HG02610 (cell line): ENCODE results near the gene BMP2K.

Experiments
- ATAC-seq: cut with Tn5 transposase; IDR thresholded peaks from one replicate; pipeline ENCODE4 v1.9.1; 2021; ENCODE audit warnings: mild to moderate bottlenecking, moderate library complexity; ENCODE audit not compliant: unreplicated experiment

Gene BMP2K

DNA sequence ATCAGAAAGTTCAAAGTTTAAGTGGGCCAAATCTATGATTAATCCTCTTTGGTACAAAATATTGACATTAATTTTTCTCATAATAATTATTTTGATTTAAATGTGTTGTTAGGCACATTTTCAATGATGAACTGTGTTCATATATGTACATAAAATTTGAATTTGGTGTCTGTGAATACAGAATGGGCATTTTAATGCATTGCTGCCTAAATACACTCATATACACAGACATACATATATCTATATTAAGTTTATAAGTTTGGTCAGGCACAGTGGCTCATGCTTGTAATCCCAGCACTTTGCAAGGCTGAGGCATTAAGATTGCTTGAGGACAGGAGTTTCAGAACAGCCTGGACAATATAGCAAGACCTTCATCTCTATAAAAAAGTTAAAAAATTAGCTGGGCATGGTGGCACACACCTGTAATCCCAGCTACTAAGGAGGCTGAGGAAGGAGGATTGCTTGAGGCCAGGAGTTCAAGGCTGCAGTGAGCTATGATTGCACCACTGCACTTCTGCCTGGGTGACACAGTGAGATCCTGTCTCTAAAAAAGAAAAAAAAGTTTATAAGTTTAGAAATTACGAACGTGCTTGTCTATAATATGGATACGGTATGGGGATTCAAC is 12.3 kb upstream of the BMP2K start:
- ATAC-seq = no peak

DNA sequence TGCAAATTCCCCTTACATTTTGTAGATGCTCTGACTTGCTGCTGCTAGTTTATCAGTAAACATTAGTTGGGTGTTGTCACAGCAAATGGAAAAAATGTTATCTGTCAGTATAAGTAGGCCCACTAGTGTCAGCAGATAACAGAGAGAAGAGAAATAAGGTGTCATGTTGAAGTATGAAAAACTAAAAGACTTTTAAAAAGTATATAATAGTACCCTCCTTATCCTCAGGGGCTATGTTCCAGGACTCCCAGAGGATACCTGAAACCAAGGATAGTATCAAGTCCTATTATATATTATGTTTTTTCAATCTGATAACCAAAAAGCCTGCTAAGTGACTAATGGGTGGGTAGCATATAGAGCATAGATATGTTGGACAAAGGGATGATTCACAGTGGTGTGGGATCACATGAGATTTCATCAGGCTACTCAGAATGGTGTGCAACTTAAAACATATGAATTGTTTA is 11.6 kb upstream of the BMP2K start:
- ATAC-seq = no peak

DNA sequence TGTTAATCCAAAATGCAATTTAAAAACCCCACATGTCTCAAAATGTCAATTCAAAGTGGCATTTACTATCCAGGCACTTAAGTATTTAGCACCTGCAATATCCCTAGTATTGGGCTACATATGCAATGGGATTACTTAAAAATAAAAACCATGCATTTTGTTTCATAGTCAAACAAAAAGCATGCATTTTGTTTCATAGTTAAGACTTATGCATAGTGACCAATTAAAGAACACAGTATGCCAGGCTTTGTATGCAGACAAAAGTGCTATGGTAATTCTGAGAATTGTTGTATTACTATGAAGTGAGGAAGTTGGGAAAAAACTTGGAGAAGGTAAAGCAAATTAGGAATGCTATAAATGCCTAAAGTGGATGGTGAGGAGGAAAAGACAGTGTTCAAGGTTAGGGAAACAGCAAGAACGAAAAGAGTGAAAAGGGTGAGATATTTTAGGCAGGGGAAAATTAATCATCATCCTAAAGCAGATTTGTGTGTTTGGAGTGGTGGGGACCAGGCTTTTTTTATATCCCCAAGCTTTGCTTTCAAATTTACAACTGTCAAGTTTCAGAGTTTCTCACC is 10.6 kb upstream of the BMP2K start:
- ATAC-seq = no peak

DNA sequence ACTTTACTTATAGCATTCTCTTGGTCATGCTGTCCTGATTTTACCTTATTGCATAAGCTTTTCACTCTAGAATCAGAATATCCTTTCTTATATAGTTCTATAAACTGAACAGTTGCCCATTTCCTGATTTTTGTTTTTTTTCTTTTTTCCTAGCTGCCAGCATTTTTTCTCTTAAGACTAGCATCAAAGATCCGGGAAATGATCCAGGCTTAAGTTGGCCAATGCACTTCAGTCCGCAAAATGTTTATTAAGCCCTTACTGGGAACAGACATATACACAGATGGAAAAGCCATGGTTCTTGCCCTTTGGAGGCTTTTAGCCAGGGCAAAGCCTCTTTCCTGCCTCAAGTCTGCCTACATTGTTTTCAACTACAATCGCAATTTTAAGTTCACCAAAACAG is 10.1 kb upstream of the BMP2K start:
- no peak for ATAC-seq

DNA sequence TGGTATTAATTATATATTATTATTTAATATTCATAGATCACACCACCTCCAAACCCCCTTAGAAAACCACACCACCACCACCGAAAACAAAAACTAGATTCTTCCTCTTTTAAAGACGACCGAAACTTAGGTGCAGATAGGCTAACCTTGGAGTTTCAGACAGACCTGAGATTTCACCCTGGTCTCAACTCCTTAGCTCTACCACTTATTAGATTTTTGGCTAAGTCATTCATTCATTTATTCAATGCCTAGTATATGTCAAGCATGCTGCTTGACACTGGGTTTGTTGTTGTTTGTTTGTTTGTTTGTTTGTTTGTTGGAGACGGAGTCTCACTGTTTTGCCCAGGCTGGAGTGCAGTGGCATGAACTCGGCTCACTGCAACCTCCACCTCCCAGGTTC is 9.5 kb upstream of the BMP2K start:
- ATAC-seq = peak; percentile 90

DNA sequence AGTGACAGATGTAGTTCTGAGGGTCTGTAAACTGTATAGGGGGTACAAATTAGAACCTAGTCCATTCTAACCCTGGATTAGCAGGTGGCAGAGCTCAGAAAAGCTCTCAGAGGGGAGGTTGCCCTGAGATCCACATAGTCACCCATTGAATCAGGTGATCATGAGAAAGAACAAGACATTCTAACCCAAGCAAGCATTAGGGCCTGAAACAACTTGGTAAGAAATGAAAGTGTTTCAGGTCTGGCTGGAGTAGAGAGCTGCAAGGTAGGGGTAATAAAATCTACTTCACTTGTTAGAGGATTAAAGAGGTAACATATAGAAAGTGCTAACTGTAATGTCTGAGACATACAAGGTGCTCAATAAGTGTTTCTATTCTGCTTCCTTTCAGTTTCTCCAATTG is 8.8 kb upstream of the BMP2K start:
- ATAC-seq = peak; percentile 51

DNA sequence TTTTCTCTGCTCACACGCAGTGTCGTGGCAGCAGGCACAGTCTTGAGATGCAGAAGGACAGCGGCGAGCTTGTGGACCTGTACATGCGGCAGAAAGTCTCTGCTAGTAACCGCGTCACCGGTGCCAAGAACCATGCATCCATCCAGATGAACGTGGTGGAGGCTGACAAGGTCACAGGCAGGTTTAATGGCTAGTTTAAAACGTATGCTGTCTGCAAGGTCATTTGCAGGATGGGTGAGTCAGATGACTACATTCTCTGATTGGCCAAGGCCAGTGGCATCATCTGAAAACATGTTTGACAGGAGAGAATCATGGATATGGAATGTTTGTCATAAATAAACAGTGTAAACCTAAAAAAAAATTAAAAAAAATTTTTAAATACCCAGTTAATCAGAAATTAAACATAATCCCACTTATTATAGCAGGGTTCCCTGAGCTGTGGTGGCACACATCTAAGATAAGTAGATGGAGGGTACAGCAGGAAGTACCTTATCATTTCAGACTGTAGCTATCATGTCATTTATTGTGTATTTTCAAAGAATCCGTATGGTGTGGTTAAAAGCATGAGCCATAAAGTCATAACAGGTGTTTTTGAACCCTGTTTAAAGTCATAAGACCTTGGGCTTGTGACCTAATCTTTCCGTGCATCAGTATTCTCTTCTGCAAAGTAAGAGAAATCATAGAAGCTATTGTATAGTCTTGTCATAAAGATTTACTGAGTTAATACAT is 7.5 kb upstream of the BMP2K start:
- ATAC-seq = no peak

DNA sequence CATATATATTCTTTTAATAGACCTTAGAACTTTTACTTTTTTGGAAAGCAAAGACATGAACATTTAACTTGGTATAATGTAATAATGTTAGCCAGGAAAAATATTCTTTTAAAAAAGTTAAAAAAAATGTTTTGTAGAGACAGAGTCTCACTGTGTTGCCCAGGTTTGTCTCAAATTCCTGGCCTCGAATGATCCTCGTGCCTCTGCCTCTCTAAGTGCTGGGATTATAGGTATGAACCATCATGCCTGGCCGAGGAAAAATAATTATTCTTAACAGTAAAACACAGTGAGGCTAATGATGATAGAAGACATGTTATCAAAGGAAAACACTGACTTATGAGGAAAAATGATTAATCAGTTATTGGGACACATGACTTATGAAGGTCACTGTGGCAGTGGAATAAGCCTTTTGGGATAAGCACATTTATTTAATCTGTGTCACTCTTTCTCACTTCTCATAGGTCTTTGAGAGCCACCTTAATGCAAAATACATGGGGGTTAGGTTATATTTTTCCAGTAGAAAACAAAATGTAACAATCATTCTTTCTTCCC is 6.0 kb upstream of the BMP2K start:
- no peak for ATAC-seq

DNA sequence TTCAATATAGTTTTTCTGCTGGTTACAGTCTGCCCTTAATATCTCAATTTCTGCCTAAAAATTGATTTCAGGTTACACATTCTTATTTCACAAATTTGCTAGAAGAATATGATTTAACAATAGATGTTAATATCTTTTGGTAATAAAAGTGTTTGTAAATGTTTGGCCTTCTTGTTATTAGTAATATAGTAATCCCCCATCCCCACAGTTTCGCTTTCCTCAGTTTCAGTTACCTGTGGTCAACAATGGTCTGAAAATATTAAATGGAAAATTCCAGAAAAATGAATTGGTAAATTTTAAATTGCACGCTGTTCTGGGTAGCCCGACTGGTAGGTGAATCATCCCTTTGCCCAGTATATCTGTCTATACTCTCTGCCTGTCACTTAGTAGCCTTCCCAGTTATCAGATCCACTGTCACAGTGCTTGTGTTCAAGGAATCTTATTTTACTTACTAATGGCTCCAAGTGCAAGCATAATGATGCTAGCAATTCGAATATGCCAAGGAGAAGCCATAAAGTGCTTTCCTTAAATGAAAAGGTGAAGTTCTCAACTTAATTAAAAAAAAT is 3.5 kb upstream of the BMP2K start:
- no peak for ATAC-seq

DNA sequence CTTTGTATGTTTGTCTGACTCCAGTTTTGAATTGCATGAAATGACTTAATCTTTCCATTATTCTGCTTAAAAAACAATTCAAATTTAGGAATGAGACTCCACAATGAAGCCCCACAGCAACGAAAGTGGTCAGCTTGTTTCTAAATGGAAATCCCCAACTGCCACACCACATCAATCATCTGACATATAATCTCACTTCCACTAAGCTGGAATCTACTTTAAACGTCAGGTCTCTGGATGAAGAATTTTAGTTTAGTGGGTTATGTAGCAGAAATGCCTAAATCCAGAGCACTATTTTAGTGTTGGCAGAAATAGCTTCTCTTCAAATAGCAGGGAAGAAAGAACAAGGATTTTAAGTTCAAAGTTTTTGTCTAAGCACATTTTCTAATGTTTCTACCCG is 1.7 kb upstream of the BMP2K start:
- ATAC-seq = no peak

DNA sequence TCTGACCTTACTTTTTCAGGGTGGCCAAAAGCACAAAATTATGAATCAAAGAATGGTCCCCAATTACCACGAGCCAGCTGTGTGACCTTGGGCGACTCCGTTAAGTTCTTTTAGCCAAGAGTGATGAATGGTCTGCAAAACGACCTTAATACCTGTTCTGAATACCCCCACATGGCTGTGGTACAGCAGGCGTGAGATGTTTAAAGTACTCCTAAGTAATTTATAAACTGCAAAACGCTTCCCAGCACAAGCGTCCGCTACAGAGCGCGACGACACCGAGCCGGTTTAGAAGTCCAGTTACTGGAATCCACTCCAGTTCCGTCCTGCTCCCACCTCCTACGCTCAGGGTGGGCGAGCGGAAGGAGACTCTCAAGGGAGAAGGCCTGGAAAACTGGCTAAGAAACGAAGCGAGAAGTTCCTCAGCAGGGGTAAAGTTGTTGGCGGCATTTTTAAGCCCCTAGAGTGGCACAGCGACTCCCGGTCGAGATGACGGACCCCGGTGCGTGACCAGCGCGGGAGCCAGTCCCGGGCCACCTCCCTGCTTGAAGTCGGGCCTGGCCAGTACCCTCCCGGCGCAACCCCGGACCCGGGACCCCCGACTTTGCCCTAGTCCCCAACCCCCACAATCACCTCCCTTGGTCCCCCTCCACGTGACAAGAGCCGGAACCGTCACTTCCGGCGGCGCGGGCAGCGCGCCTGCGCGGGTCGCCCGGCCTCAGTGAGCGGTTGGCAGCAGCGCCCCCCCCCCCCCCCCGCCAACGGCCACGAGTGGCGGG is 659 bp upstream of the BMP2K start:
- ATAC-seq = peak; percentile 62

DNA sequence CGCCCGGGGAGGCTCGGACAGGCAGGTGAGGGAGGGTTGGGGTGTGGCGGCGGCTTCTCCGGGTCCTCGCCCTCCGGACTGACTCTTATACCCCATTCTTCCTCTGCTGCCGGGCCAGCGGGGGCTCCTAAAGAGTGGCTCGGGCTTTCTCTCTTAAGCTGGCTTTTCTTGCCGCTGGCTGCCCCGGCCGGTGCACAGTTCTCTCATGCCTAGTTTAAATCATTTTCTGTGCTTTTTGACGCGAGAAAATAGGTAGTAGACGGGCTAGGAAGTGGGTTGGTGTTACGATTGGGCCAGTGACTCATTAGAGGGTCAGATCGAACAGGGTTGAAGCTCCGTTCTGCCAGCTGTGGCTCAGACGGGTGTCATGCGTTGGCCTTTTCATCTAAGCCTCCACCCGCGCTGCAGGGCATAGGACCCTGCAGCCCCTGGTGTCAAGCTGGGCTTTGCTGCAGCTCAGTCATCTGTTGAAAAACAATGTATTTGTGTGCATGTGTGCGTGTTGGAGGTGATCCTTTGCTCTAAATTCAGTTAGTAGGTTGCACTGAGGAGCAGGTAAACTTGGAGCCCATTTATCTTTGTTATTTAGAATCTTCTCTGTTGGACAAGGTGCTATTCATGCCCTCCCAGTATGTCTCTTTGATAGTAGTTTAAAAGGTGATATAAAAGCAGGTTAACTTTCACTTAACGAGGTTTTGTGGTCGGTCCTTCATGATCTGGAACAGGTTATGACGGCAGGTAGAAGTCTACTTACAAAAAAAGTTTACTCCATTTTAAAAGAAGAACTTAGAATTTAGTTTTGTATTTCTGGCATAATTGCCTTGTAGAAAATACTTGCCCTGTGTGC is 802 bp downstream of the BMP2K start:
- ATAC-seq = peak; percentile 21

DNA sequence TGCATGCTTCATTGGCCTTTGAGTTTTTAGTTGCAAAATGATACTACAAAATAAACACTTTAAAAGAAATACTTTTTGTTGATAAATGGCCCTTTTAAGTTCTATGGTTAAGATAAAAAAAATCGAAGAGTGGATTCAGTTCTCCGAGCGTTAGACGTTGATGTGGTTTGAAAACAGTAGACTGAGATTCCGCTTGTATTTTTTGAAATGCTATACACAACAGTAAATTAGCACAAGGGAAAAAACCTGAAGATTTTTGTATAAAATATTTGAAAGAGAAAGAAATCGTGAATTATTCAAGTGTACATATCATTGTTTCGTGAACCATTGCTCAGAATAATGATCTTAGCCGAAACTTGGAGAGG is 1.4 kb downstream of the BMP2K start:
- no peak for ATAC-seq

DNA sequence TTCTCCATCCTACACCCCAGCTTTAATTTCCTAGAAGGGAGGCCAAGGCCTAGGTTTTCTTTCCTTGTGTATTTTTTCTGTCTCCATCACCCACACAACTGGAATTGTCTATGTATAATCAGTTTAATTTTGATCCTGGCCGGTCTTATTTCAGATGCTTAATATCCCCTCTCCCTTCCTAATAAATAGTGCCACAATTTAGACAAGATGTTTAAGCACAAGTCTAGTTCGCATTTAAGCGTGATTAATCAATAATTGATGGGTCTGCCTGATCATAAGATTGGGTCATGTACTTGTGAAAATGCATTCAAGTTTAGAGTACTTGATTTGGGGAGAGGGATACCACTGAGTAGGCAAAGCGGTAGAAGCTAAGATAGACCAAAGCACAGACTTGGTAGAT is 2.4 kb downstream of the BMP2K start:
- ATAC-seq = no peak

DNA sequence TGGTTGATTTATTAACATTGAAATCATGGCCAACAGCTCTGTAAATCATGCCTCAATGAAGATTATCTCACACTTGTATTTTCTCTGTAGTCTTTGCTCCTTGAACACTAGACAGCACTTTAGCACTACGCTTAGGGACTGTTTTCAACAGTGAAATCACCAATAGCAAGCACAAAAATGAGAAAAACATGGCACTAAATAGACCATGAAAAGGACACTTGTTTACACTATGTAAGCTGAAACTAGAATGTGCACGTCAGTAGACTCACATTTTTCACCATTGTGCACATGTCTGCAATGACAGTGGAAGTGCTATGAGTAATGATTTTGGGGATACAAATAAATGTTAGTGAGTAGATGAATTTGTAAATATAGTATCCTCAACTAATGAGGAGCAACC is 3.1 kb downstream of the BMP2K start:
- no peak for ATAC-seq

DNA sequence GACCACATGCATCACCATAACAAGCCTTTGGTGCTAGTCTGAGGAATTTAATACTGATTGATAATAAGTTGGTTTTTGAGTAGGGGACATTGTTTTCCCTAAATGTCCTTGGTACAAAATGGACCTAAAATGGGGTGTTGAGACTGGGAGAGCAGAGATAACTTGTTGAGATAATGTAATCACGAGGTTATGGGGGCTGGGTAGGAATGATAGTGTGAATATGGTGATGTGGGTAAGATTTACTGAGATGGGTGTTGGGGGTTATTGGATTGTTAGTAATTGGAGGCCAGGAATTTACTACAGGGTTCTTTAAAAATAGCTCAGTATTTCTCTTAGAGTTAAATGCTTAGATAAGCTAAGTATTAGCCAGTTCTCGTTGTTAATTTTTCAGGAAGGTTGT is 3.9 kb downstream of the BMP2K start:
- ATAC-seq = no peak

DNA sequence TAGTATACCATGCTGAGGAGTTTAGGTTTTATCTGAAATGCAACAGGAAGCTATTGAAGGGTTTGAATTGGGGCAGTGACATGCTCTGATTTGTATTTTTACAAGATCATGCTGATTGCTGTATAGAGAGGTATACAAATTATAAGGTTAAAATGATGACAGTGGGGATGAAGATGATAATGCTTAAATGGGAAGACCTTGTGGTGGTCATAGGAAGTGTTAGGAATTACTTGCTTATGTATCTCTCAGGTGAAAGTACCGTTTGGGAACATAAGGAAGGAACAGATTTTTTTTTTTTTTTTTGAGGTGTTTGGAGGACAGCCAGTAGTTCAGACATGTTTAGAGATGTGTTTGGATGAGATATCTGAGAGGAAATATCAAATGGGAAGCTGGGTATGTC is 5.0 kb downstream of the BMP2K start:
- ATAC-seq = no peak

DNA sequence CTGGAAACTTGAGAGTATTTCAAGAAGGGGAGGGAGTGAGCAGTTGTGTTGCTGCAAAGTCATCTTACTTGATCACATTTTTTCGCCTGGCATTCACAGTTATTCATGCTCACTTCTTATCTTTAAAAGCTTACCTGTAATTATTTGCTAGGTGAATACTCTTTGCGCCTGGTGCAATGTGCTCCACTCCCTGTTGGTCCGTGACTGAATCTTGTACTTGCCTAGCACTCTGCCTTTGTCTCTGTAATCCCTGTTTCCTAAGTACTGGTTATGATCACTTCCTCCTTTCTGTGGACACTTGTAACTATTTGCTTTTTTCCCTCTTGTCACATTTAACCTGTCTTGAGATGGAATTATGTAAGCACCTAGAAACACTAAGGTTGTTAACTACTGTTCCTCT is 5.8 kb downstream of the BMP2K start:
- ATAC-seq = no peak

DNA sequence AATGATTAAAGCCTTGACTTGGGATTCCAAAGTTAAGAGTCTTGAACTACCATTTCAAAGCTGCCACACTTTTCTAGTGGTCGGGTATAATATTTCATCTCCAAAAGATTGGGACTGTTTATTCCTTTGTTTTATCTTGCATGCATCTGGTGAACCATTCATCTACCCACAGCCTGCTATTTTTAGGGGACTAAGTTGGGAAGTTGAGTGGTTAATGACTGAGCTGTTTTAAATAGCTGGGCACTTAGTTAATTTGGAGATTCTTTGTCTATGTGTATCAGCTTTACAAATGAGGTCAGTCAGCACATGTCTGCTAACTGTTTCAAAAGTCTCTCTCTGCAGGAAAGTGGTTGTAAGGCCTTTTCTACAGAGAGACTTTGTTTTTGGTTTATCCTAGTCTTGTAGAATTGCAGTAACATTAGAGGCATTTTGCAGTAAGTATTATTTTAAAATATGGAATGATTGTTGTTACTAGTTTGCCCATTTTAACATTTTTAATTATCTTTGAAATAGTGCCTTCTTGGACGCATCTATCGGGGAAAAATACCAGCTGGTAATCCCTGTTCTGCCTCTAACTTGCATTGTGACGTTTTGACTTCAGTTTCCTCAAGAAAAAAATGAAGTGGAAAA is 8.2 kb downstream of the BMP2K start:
- ATAC-seq = no peak
